Measurements from ENCODE around the gene ROR1. TPM values are rescaled to one million over a fixed set of nuclear protein-coding genes. Genes with fewer than 3 reads are reported as not detected.

Gene ROR1
- total and polyA plus RNA-seq, 8 donors = 25.5 to 95.8 (median 83.0) TPM

GRCh38 chr1:64163970-64164369, 390.2 kb downstream of the ROR1 start:
- no peak for TF ChIP-seq CTCF (IDR thresholded peaks at IDR 0.05)
- no peak for DNase-seq
- ATAC-seq = peak; percentile 56
- Histone ChIP-seq H3K27ac (peak overlapping the region in 1 of 2 donors; percentile 31), H3K36me3 (no peaks in the 10 kb centered on the region), H3K9me3 (no peaks in the 10 kb centered on the region), H3K4me3 (no peak overlapping the region), H3K4me1 (peaks cover 0 to 19% of the 10 kb centered on the region in 2 donors), H3K27me3 (no peaks in the 10 kb centered on the region)
- intact Hi-C loops (cut with DNase I) = no loop called here

- intact Hi-C loops (cut with DNase I) = no loop called here
- no peak for TF ChIP-seq CTCF (IDR thresholded peaks at IDR 0.05)
- H3K4me3 ChIP-seq = no peak overlapping the region
These were observed 392.8 kb downstream of the ROR1 start for GRCh38 chr1:64166629-64167028.

GRCh38 chr1:64167176-64167575, 393.4 kb downstream of the ROR1 start:
- Histone ChIP-seq H3K9me3 (no peaks in the 10 kb centered on the region), H3K27me3 (no peaks in the 10 kb centered on the region), H3K4me3 (no peak overlapping the region), H3K36me3 (no peaks in the 10 kb centered on the region), H3K27ac (no peak overlapping the region), H3K4me1 (peaks cover 13% of the 10 kb centered on the region in 2 donors)
- intact Hi-C loops (cut with DNase I) = no loop called here
- ATAC-seq (no peak), DNase-seq (no peak)
- TF ChIP-seq CTCF (IDR thresholded peaks at IDR 0.05) = no peak

More at GRCh38 chr1:64166629-64167028, 392.8 kb downstream of the ROR1 start:
- no peaks in the 10 kb centered on the region for H3K36me3 ChIP-seq
- H3K27ac ChIP-seq = no peak overlapping the region
- DNase-seq (no peak), ATAC-seq (no peak)
- no peaks in the 10 kb centered on the region for H3K27me3 ChIP-seq
- no peaks in the 10 kb centered on the region for H3K9me3 ChIP-seq
- peaks cover 8 to 14% of the 10 kb centered on the region in 2 donors for H3K4me1 ChIP-seq

DNA sequence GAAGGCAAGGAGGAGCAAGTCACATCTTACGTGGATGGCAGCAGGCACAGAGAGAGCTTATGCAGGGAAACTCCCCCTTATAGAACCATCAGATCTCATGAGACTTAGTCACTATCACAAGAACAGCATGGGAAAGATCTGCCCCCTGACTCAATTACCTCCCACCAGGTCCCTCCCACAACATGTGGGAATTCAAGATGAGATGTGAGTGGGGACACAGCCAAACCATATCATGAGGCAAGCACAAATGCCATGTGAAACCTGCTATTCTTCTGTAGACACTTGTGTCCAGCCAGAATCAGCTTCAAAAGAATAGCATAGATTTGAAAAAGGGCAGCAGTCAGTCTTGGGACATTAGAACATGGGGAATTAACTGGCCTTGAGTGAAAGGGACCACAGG, 397.4 kb downstream of the ROR1 start:
- intact Hi-C loops (cut with DNase I) = no loop called here
- peak; percentile 8 for ATAC-seq
- DNase-seq = peak in 2 of 4 donors; percentile 82 to 86
- Histone ChIP-seq H3K9me3 (no peaks in the 10 kb centered on the region), H3K36me3 (no peaks in the 10 kb centered on the region), H3K27me3 (no peaks in the 10 kb centered on the region), H3K4me3 (no peak overlapping the region), H3K27ac (peak overlapping the region; percentile 41 to 59), H3K4me1 (peaks cover 15 to 17% of the 10 kb centered on the region in 2 donors)
- no peak for TF ChIP-seq CTCF (IDR thresholded peaks at IDR 0.05)

GRCh38 chr1:64171797-64172281, 398.0 kb downstream of the ROR1 start:
- Histone ChIP-seq H3K4me1 (peaks cover 15 to 17% of the 10 kb centered on the region in 2 donors), H3K9me3 (no peaks in the 10 kb centered on the region), H3K36me3 (no peaks in the 10 kb centered on the region), H3K4me3 (no peak overlapping the region), H3K27me3 (no peaks in the 10 kb centered on the region), H3K27ac (peak overlapping the region; percentile 41 to 59)
- peak in 2 of 4 donors; percentile 58 to 62 for DNase-seq
- TF ChIP-seq CTCF (IDR thresholded peaks at IDR 0.05) = no peak
- intact Hi-C loops (cut with DNase I) = no loop called here
- ATAC-seq = peak; percentile 73
